SK-N-MC (cell line): ENCODE measurements around the gene C10orf143.

Source experiments
- EZH2 ChIP-seq: fragments of 200-600 bp; sonication (generic); IDR thresholded peaks from one replicate; pipeline ENCODE4 v1.6.1; 2017; ENCODE audit warnings: antibody characterized with exemption
- FOXP2 ChIP-seq: optimal IDR thresholded peaks from 2 replicates; pipeline ENCODE3; 2011; ENCODE audit warnings: mild to moderate bottlenecking, moderate library complexity; ENCODE audit not compliant: insufficient read depth; ENCODE audit errors: extremely low read length, control extremely low read depth
- POLR2AphosphoS5 ChIP-seq: IDR thresholded peaks from 2 replicates; pipeline ENCODE4 v1.6.1; 2012; ENCODE audit warnings: mild to moderate bottlenecking, low read depth, low read length, borderline replicate concordance

- TF ChIP-seq POLR2AphosphoS5 (no peak), FOXP2 (no peak), EZH2 (no peak)
Observed at GRCh38 chr10:130062976-130063375, 47.7 kb downstream of the C10orf143 start.
